C4-2B (cell line): Measurements from ENCODE around the gene FHIT.

ENCODE experiments used
- CTCF ChIP-seq: fragments of 450-650 bp; conservative IDR thresholded peaks from 2 replicates; pipeline ENCODE4 v1.5.1; 2017; ENCODE audit warnings: mild to moderate bottlenecking
- ZFX ChIP-seq: fragments of 450-650 bp; IDR thresholded peaks from 2 replicates; pipeline ENCODE4 v1.6.1; 2017

GRCh38 chr3:60839246-60839645 is 412.0 kb downstream of the FHIT start:
- TF ChIP-seq CTCF: no peak; the same call in 1 of the 2 replicates
- TF ChIP-seq ZFX: no peak
